CD1c-positive myeloid dendritic cell (primary cell): Measurements from ENCODE around the gene TRIO.

Experiments used
- DNase-seq: peaks from one replicate; pipeline ENCODE4 v3.0.0-alpha.2; 2016; ENCODE audit errors: extremely low spot score

Gene TRIO

GRCh38 chr5:14265570-14265969, 122.4 kb downstream of the TRIO start:
- DNase-seq, result no peak

- DNase-seq, result no peak
Observed at GRCh38 chr5:14266171-14266570, 123.0 kb downstream of the TRIO start.

GRCh38 chr5:14266686-14267085, 123.5 kb downstream of the TRIO start:
- DNase-seq, result no peak

GRCh38 chr5:14267166-14267838, 124.2 kb downstream of the TRIO start:
- DNase-seq, result no peak

- DNase-seq, result peak; percentile 43
Observed at GRCh38 chr5:14267991-14268708, 125.0 kb downstream of the TRIO start.

GRCh38 chr5:14268738-14269137, 125.6 kb downstream of the TRIO start:
- no peak for DNase-seq

GRCh38 chr5:14269395-14269794, 126.3 kb downstream of the TRIO start:
- DNase-seq, result no peak

- DNase-seq, result peak; percentile 55
Observed at GRCh38 chr5:14270209-14270702, 127.1 kb downstream of the TRIO start.

- no peak for DNase-seq
Observed at GRCh38 chr5:14272548-14273205, 129.5 kb downstream of the TRIO start.

- no peak for DNase-seq
Observed at GRCh38 chr5:14273207-14273767, 130.1 kb downstream of the TRIO start.

- DNase-seq, result no peak
Observed at GRCh38 chr5:14276380-14276779, 133.2 kb downstream of the TRIO start.

- no peak for DNase-seq
Observed at GRCh38 chr5:14277385-14278320, 134.5 kb downstream of the TRIO start.

GRCh38 chr5:14280294-14280854, 137.2 kb downstream of the TRIO start:
- no peak for DNase-seq

- DNase-seq, result no peak
Observed at GRCh38 chr5:14281746-14282181, 138.6 kb downstream of the TRIO start.

GRCh38 chr5:14283139-14283538, 140.0 kb downstream of the TRIO start:
- no peak for DNase-seq

- DNase-seq, result no peak
Observed at GRCh38 chr5:14284392-14285148, 141.4 kb downstream of the TRIO start.

- no peak for DNase-seq
Observed at GRCh38 chr5:14286007-14286406, 142.9 kb downstream of the TRIO start.

- peak; percentile 11 for DNase-seq
Observed at GRCh38 chr5:14286574-14287421, 143.7 kb downstream of the TRIO start.
